Hepatocyte (in vitro differentiated cells): Measurements from ENCODE around the gene C21orf91. TPM values are rescaled to one million over a fixed set of nuclear protein-coding genes. Genes with fewer than 3 reads are reported as not detected.

Experiments used
- DNase-seq: peaks from one replicate; pipeline ENCODE4 v3.0.0-alpha.2; 2016; ENCODE audit warnings: low spot score
- H2AFZ ChIP-seq: fragments of 200-600 bp; sonication (generic); 2 replicates; pipeline ENCODE4 v1.6.0; 2016; ENCODE audit warnings: antibody characterized with exemption, mild to moderate bottlenecking
- H3K27ac ChIP-seq: fragments of 200-600 bp; sonication (generic); 2 replicates; pipeline ENCODE4 v1.5.1; 2016; ENCODE audit warnings: mild to moderate bottlenecking
- H3K27me3 ChIP-seq: fragments of 200-600 bp; sonication (generic); 2 replicates; pipeline ENCODE4 v1.6.1; 2016
- H3K36me3 ChIP-seq: fragments of 200-600 bp; sonication (generic); replicated peaks from 2 replicates; pipeline ENCODE4 v1.5.1; 2016; ENCODE audit warnings: low read depth; ENCODE audit not compliant: insufficient read depth
- H3K4me1 ChIP-seq: fragments of 200-600 bp; sonication (generic); 2 replicates; pipeline ENCODE4 v1.5.1; 2016; ENCODE audit warnings: mild to moderate bottlenecking, moderate library complexity; ENCODE audit not compliant: insufficient read depth
- H3K4me2 ChIP-seq: fragments of 200-600 bp; sonication (generic); 2 replicates; pipeline ENCODE4 v1.6.0; 2016
- H3K4me3 ChIP-seq: fragments of 200-600 bp; sonication (generic); 2 replicates; pipeline ENCODE4 v1.5.1; 2016; ENCODE audit warnings: mild to moderate bottlenecking
- H3K79me2 ChIP-seq: fragments of 200-600 bp; sonication (generic); 2 replicates; pipeline ENCODE4 v1.6.0; 2017; ENCODE audit warnings: mild to moderate bottlenecking
- H3K9me2 ChIP-seq: fragments of 200-600 bp; sonication (generic); replicated peaks from 2 replicates; pipeline ENCODE4 v1.6.0; 2017; ENCODE audit warnings: mild to moderate bottlenecking; ENCODE audit not compliant: insufficient read depth
- H3K9me3 ChIP-seq: fragments of 200-600 bp; sonication (generic); 2 replicates; pipeline ENCODE4 v1.5.1; 2016; ENCODE audit warnings: low read depth, mild to moderate bottlenecking
- H4K20me1 ChIP-seq: fragments of 200-600 bp; sonication (generic); 2 replicates; pipeline ENCODE4 v1.6.0; 2016; ENCODE audit warnings: mild to moderate bottlenecking; ENCODE audit not compliant: insufficient read depth, poor library complexity, severe bottlenecking
- CTCF ChIP-seq: fragments of 200-600 bp; sonication (generic); IDR thresholded peaks from 2 replicates; pipeline ENCODE4 v1.5.1; 2016; ENCODE audit warnings: antibody characterized with exemption, mild to moderate bottlenecking; ENCODE audit not compliant: poor library complexity
- EZH2 ChIP-seq: fragments of 200-600 bp; sonication (generic); IDR thresholded peaks from 2 replicates; pipeline ENCODE4 v1.6.1; 2016; ENCODE audit warnings: antibody characterized with exemption, mild to moderate bottlenecking, borderline replicate concordance
- EZH2phosphoT487 ChIP-seq: fragments of 200-600 bp; sonication (generic); IDR thresholded peaks from one replicate; pipeline ENCODE4 v1.6.1; 2018; ENCODE audit warnings: antibody characterized with exemption, mild to moderate bottlenecking, low read depth, moderate library complexity; ENCODE audit not compliant: unreplicated experiment, severe bottlenecking
- WGBS: methylation state at CpG from one replicate; pipeline ENCODE4 v1.1.6; 2016; ENCODE audit warnings: low lambda C conversion rate; ENCODE audit errors: missing lambda C conversion rate; 5-methylcytosine and 5-hydroxymethylcytosine counted together
- polyA plus RNA-seq: library from polyadenylated mRNA; unstranded; fragments of >200 nt; fragmentation: Nextera tagmentation; extraction: Ambion mirVana; gene quantifications from 2 replicates; pipeline ENCODE4 v1.2.1, GENCODE V29; 2016
- total RNA-seq: library from RNA; depleted of rRNA; stranded (reverse); fragments of >200 nt; gene quantifications from 2 replicates; pipeline ENCODE4 v1.2.3, GENCODE V29; 2014

C21orf91 gene
- total and polyA plus RNA-seq, 2 experiments from 2014 or later, result 3.9 to 11.1 TPM

DNA sequence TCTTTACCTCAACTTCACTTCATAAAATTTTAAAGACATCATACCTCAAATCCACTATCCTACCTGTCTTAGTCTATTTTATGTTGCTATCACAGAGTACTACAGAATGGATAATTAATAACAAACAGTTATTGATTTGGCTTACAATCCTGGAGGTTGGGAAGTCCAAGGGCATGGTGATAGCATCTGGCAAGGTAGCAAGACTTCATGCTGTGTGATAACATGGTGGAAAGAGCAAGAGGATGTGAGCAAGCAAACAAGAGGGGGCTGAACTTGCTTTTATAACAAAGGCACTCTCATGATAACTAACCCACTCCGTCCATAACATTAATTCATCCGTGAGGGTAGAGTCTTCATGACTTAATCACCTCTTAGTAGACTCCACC is 33.8 kb downstream of the C21orf91 start:
- Histone ChIP-seq H3K4me1 (no peaks in the 10 kb centered on the region), H4K20me1 (no peaks in the 10 kb centered on the region), H3K79me2 (no peaks in the 10 kb centered on the region), H3K9me2 (no peaks in the 10 kb centered on the region), H3K4me2 (no peak overlapping the region), H3K36me3 (no peaks in the 10 kb centered on the region), H3K27me3 (no peaks in the 10 kb centered on the region), H3K4me3 (no peak overlapping the region), H3K9me3 (no peaks in the 10 kb centered on the region), H3K27ac (no peak overlapping the region), H2AFZ (no peak overlapping the region)
- no peak for DNase-seq
- TF ChIP-seq EZH2phosphoT487 (no peak), EZH2 (no peak)
- WGBS, result 98% methylated on average over 2 of the region's 2 CpGs

DNA sequence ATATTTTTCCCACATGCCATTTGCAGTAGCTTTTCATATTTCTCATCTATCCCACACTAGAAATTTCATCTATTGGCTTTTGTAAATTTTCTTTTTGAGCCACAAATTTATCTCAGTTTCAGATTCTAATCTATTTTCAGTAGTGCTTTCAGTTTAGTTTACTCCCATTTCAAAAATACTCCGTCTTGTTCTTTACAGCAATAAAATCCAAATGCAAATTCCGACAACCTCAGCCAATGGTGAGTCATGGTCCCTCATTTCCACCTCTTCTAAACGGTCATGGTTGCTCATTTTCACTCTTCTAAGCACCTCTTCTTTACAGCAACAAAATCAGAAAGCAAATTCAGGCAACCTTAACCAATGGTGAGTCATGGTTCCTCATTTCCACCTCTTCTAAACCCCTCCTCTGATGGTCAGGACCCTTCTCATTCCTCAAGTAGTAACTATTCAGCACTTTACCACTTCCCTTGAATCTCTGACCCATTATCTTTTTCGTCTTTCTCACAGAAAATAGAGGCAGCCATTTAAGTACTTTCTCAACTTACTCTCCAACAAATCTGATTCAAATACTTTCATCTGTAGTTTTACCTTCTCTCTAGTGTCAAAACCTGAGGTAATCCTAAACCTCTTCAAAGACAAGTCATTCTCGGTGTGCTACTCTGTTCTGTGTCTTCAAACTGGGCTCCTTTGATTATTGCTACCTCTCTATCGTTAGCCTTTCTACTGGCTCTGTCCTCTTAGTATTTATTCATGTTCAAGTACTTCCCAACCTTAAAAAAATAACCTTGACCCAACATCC is 34.4 kb downstream of the C21orf91 start:
- Histone ChIP-seq H3K4me2 (no peak overlapping the region), H2AFZ (no peak overlapping the region), H3K27me3 (no peaks in the 10 kb centered on the region), H3K79me2 (no peaks in the 10 kb centered on the region), H3K9me3 (no peaks in the 10 kb centered on the region), H3K9me2 (no peaks in the 10 kb centered on the region), H3K36me3 (no peaks in the 10 kb centered on the region), H3K4me1 (no peaks in the 10 kb centered on the region), H3K4me3 (no peak overlapping the region), H3K27ac (no peak overlapping the region), H4K20me1 (no peaks in the 10 kb centered on the region)
- no peak for DNase-seq
- TF ChIP-seq EZH2 (no peak), EZH2phosphoT487 (no peak), CTCF (no peak)
- WGBS, result 93% methylated on average over 6 of the region's 6 CpGs

- Histone ChIP-seq H3K4me3 (no peak overlapping the region), H3K27ac (no peak overlapping the region), H3K9me3 (no peaks in the 10 kb centered on the region), H3K9me2 (no peaks in the 10 kb centered on the region), H4K20me1 (no peaks in the 10 kb centered on the region), H3K4me1 (no peaks in the 10 kb centered on the region), H3K27me3 (no peaks in the 10 kb centered on the region), H2AFZ (no peak overlapping the region), H3K36me3 (no peaks in the 10 kb centered on the region), H3K79me2 (no peaks in the 10 kb centered on the region), H3K4me2 (no peak overlapping the region)
- 85% methylated on average over 5 of the region's 5 CpGs for WGBS
- TF ChIP-seq EZH2 (no peak), CTCF (no peak), EZH2phosphoT487 (no peak)
- DNase-seq, result no peak
These were observed 35.0 kb downstream of the C21orf91 start for GRCh38 chr21:17784180-17784598.

DNA sequence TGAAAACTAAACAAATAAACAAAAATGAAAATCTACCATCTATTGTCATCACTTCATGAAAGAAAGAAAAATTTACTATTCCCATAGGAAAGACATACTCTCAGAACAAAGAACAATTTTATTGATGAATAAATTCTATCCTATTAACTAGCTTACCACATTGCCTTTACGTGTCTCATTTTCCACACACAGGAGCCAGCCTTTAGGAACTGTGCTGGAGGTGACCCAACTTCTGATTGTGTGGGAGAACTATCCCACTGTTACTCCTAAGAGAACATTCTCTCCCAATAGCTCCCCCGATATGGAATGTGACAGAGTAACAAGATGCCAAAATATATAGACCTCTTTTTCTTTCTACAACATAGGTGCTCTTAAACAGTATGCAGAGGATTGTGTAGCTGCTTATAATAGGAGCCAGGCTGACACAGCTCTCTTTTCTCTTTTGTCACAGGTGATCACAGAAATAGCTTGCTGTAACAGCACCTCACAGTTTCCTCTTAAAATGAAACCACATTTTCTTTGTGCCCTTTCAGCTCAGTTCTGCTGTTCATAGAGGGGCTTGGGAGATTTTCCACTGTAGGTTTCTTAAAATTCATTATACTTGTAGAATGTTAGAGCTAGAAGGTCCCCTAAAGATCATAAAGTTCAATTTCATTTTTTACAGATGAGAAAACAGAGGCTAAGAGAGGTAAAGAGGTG is 35.5 kb downstream of the C21orf91 start:
- 98% methylated on average over 2 of the region's 2 CpGs for WGBS
- no peak for DNase-seq
- Histone ChIP-seq H3K9me2 (no peaks in the 10 kb centered on the region), H3K4me1 (no peaks in the 10 kb centered on the region), H3K79me2 (no peaks in the 10 kb centered on the region), H3K9me3 (no peaks in the 10 kb centered on the region), H4K20me1 (no peaks in the 10 kb centered on the region), H3K36me3 (no peaks in the 10 kb centered on the region), H3K27ac (no peak overlapping the region), H3K27me3 (no peaks in the 10 kb centered on the region), H2AFZ (no peak overlapping the region), H3K4me3 (no peak overlapping the region), H3K4me2 (no peak overlapping the region)
- TF ChIP-seq EZH2phosphoT487, result no peak
- no peak for TF ChIP-seq CTCF
- TF ChIP-seq EZH2, result no peak
